ENCODE results near the gene GRIP1.

Gene GRIP1, protein sequence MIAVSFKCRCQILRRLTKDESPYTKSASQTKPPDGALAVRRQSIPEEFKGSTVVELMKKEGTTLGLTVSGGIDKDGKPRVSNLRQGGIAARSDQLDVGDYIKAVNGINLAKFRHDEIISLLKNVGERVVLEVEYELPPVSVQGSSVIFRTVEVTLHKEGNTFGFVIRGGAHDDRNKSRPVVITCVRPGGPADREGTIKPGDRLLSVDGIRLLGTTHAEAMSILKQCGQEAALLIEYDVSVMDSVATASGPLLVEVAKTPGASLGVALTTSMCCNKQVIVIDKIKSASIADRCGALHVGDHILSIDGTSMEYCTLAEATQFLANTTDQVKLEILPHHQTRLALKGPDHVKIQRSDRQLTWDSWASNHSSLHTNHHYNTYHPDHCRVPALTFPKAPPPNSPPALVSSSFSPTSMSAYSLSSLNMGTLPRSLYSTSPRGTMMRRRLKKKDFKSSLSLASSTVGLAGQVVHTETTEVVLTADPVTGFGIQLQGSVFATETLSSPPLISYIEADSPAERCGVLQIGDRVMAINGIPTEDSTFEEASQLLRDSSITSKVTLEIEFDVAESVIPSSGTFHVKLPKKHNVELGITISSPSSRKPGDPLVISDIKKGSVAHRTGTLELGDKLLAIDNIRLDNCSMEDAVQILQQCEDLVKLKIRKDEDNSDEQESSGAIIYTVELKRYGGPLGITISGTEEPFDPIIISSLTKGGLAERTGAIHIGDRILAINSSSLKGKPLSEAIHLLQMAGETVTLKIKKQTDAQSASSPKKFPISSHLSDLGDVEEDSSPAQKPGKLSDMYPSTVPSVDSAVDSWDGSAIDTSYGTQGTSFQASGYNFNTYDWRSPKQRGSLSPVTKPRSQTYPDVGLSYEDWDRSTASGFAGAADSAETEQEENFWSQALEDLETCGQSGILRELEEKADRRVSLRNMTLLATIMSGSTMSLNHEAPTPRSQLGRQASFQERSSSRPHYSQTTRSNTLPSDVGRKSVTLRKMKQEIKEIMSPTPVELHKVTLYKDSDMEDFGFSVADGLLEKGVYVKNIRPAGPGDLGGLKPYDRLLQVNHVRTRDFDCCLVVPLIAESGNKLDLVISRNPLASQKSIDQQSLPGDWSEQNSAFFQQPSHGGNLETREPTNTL

DNA sequence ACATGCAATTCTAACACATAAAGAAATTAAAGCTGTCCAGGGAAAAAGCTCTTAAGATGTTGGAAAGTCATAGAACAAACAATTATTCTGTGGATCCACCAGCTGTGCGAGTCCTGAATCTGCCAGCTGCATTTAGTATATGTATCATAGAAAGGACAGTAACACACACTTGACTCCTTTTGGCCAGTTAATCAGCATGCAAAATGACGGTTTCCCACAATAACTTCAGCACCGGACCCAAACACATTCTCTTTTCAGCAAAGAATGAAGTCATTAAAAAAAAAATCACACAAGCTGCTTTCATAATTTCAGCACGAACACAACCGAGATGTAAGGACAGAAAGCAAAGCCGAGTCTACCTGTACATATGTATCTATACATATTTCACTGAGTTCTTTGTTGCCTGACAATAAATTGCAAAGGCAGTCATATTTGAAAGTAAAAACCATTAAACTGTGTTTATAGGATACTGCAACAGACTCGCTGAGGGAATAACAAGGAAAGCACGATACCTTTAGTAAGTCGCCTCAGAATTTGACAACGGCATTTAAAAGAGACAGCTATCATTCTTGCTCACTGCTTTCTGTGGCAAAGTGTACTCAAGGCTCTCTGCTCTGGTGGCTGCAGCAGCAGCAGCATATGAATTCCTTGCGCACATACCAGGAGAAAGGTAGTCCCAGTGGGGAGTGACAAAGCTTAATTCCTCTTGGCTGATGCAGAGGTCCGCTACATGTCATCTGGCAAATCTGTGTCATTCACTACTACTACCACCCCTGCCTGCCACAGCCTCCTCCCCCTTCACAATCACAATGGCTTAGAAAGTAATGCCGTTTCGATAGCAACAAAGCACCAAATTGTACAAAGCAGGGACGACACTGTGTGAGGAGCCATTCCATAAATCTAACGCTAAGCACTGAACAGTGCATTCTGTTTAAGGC lies at the start of gene GRIP1:
Gene GRIP1, minus strand, starts transcription at position 739 of the 938 bp plus-strand sequence. Its CDS starts 172 bp downstream, at position 567.
- no peak for DNase-seq (ENCODE audit: low read depth)

DNA sequence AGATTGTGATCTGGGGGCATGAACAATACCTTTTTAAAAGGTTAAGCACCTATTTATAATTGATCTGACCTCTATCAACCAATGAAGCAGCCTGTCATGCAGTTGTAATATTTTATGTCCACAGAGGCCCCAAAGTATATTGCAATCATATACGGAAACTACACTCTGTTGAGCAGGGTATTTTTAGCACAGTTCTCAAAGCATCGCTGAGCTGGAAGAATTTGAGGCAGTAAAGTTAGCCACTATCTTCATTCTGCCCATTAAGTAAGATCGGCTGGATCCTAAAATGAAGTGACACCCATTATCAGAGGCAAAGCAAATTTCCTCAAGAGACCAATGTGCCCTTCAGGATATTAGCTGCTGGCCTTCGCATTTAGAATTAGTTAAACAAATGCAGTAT lies 47.7 kb upstream of the GRIP1 start:
- DNase-seq (ENCODE audit: low read depth): no peak

DNA sequence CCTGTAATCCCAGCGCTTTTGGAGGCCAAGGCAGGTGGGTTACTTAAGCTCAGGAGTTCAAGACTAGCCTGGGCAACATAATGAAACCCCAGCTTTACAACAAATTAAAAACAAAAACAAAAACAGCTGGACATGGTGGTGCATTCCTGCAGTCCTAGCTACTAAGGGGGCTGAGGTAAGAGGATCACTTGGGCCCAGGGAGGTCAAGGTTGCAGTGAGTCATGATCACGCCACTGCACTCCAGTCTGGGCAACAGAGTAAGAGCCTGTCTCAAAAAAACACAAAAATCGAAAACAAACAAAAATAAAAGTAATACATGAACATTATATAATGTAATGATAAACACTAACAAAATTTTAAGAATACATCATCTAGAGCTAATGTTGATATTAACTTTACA lies 46.2 kb upstream of the GRIP1 start:
- no peak for DNase-seq (ENCODE audit: low read depth)

DNA sequence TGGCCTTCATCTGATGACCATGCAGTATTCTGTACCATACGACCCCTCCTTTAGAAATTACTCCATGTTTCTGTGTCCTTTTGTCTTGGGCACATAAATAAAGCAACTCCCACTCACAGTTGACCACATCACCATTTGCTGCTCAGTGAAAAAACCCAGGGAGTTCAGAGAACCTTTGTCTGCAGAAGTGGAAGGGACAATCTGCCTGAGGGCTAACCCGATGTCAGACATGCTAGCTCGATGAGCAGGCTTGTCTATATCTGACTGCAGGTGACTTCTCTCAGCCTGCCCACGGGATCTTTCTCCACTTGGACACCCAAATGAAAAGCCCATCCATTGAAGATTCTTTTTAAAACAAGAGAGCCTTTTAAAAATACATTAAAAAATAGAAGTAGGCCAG lies 45.7 kb upstream of the GRIP1 start:
- DNase-seq (ENCODE audit: low read depth): no peak

DNA sequence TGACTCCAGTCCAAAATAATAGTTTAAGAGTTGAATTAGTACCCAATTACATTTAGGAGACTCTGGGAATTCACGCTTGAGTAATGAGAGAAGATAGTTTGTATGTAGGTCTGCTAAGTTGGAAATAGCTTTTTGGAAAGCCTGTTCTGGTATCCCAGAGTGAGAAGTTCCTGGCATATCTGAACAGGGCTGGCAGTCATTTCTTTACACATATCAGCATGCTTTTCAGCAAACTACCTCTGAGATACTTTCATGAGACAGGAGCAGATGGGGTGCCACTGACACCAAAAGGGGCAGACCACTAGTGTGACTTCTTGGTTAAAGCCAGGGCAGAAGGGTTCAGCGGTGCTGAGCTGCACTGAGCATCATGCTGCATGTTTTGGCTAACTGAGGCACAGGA lies 45.1 kb upstream of the GRIP1 start:
- no peak for DNase-seq (ENCODE audit: low read depth)

DNA sequence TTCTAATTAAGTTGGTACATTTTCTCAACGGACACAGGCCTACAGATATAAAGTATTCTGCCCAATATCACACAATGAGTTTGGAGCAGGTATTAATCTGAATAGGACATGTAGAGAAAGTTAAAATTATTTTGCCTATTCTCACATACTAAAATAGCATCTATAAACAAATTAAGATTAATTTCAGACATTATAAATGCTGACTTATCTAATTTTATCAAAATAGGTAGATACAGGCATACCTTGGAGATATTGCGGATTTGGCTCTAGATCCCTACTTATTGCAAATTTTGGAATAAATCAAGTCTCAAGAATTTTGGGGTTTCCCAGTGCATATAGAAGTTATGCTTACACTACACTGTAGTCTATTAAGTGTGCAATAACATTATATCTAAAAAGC lies 41.0 kb upstream of the GRIP1 start:
- no peak for DNase-seq (ENCODE audit: low read depth)

DNA sequence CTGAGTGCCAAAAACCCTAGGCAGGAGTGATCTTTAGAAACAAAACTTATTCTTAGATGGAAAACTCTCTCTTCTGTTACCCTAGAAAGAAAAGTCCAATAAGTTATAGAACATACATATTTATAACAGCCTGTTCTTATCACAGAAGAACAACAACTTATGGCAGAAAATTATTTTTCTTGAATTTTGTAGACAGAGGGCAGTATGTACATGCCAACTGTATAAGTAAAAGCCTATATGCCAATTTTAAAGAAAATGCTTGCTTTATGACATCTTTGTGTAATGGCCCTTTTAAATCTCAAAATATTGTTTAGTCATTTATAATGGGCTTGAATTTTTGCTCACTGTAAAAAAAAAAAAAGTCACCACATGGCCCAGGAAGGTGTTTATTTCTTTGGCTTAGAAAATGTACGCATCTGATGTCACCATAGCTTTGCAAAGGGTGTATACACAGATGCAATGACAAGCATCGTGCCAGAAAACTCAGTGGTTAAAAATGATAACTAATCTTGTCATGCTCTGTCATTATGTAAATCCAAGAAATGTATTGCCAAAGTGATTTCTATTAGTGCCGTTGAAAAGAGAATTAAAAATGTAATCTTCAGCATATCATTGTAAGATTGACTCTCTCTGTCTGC lies 38.3 kb upstream of the GRIP1 start:
- no peak for DNase-seq (ENCODE audit: low read depth)

DNA sequence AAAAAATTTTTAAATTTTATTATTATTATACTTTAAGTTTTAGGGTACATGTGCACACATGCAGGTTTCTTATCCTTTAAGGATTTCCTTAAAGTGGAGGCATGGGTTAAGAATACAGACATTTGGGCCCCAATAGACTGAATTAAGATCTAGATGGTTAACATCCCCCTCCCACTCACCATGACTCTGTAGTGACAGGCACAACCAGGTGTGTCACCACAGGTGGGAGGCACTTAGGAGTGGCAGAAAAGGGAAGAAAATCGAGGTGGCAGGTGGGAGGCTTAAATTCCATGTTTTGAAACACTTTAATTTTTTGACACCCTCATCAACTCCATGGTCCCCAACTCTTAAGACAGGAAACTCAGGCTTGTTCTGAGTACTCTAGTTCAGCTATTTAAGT lies 37.6 kb upstream of the GRIP1 start:
- DNase-seq (ENCODE audit: low read depth): no peak

DNA sequence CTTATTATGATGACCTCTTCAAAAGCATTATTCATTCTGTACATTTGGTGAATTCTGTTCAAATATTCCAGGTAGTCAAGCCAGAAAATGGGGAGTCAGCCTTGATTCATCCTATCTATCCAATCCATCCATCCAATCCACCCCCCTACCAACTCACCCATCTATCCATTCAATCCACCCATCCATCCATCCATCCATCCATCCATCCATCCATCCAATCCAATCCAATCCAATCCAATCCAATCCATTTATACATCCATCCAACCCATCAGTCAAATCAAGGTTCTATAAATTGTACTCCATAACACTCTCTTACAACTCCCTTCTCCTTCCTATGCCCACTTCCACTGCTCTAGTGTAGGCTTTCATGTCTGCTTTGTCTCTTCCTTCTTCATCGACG lies 35.8 kb upstream of the GRIP1 start:
- DNase-seq (ENCODE audit: low read depth): no peak

DNA sequence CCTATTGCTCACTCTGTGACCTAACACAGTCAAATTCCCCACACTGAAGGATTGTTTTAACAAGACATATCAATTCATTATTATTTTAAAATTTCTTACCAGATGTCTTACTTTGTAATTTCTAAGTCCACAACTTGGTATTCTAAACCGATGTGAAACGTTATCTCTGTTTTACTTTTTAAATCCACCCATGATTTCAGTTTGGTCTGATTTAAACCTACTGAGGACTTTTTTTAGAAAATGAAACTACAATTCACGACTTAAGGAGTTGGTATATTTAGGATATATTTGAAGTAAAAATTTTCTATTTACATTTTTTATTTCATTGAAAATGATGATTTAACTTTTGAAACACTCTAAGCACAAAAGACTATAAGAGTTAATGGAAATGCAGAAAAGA lies 35.1 kb upstream of the GRIP1 start:
- DNase-seq (ENCODE audit: low read depth): no peak

DNA sequence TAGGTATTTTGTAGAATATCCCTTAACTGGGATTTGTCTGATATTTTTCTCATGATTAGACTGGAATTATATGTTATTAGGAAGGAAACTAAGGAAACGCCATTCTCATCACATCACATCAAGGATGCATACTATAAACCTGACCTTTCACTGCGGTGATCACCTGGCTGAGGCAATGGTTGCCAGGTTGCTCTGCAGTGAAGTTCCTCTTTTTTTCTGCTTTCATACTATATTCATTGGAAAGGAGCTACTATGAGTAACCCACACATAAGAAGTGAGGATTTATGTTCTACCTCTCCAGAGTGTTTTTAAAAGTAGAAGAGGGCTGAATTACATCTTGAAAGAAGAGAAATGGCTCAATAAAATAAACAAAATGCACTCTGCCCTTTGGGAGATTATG lies 31.0 kb upstream of the GRIP1 start:
- DNase-seq (ENCODE audit: low read depth): no peak

DNA sequence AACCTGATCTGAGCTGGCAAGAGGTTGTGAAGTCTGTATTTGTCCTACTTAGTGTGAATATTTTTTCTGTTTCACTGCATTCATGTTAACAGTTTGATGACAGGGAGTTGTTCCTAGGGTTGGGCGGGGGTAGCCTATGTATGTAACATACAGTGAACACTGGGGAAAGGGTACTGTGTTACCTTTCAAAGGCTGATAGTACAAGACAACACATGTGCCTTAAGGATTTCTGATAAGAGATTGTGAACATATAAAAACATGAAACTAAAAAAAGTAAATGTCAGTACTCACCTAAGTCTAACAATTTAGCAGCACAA lies 30.5 kb upstream of the GRIP1 start:
- DNase-seq (ENCODE audit: low read depth): no peak

DNA sequence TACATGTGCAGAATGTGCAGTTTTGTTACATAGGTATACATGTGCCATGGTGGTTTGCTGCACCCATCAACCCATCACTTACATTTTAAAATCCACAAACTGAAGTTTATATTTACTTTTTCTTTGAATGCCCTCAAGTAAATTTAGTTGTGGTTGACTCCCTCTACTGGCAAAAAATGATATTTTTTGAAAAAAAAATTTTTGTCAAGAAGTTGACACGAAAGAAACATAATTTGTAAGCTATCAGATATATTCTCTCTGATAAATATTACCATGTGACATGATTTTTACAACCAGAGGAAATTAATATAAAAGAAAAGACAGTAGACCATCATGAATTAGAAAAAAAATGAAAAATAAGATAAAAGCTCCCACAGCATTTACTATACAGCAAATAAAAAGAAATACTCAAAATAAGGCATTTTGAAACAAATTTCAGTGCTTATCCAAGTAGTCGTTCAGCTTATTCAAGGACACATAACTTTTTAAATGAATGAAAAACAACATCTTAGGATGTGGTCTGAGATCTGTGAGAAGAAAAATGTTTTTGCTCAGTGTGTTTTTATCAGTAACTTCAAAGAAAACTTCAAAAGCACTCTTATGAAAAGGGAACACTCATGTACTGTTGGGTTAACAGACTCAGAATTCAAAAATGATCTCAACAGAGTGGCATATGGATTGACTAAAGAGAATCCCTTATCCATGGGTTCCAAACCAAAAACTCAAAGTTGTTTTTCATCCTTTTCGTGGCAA lies 30.0 kb upstream of the GRIP1 start:
- no peak for DNase-seq (ENCODE audit: low read depth)

DNA sequence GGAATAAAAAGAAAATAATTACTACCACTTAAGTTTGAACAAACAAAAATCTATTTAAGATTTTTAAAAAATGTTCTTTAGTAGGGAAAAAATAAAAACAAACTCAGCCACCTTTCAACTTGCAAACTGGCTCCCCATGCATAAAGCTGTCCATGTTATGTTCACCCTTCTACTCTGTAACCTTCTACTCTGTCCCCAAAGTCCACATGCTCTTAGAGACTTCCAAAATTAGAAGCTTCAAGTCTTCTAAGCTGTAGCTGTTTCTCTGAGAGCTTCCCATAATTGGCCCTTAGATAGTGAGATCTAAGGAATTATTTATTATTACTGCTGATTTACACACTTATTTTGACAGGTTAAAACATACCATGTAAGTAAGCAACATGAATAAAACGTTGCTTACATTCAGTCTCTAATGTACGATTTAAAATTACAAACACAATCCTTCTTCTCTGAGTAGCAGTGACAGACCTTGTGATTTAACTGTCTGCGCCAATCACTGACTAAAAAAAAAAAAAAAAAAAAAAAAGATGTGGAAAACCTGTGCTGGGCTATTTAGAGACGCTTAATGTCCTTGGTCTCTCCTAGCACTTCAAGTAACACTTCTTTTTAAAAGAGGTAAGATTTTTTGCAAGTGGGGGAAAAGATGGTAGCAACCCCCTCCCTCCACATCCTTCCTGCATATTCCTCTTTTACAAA lies 28.3 kb upstream of the GRIP1 start:
- DNase-seq (ENCODE audit: low read depth): no peak

DNA sequence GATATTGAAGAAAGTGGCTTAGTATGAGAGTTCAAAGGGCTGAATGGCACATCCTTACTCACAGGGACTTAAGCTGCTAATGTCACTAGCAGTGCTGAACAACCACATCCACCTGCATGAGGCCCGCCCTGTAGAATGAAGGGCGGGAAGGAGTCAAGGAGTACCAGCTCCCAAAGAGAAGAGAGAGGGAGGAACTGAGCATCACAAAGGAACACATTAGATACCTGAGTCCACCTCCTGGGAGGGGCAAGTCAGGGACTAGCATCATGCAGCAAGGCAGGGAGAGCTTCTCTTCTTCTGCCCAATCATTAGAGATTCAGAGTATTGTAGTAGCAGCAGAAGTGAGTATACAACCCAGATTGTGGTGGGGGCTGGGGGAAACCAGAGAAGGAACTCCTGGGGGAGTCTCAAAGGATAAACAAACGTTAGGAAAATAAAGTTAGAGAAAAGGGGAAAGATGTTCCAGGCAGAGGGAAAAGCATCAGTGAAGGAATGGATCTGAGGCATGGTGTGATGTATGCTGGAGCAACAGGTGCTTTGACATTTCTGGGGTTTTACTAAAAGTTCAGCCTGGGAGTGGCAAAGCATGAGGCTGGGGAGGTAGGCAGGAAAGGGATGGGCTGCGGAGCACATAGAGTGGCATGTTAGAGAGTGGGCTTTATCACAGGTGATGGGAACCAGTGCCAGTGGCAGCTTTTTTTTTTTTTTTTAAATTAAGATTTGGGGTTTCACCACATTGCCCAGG lies 21.0 kb upstream of the GRIP1 start:
- DNase-seq (ENCODE audit: low read depth): no peak

DNA sequence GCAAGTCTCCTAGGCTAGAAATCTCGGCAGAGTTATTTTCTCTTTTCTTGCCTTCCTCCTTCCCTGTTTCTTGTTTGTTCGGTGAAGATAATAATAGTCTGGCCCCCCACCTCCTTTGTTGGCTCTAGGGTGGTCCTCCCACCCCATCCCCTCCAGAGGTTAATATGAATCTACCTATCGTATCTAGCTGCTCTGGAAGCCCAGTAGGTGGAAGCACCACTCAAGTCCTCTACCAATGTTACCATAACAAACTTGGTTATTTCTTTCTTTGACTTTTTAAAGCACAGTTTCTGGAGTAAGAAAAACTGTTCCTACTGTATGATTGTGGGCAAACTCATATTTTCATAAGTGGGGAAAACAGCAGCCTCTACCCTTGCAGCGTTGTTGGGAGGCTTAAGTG lies 19.7 kb upstream of the GRIP1 start:
- no peak for DNase-seq (ENCODE audit: low read depth)

DNA sequence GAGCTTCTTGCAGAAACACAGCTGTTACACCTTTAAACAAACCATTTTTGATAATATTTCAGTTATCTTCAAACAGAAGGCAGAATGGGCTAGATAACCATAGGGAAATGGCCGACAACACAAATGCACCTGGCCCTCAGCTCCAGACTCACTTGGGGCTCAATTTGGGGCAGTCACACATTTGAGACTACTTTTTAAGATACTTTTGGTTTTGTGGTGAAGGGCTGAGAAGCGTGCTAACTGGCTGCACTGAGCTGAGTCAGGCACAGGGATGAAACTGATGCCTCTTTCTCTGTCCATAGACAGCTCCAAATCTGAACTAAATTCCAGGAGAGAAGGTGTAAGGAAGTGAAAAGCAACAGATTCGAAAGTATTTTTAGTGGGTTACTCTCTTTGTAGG lies 18.5 kb upstream of the GRIP1 start:
- no peak for DNase-seq (ENCODE audit: low read depth)

DNA sequence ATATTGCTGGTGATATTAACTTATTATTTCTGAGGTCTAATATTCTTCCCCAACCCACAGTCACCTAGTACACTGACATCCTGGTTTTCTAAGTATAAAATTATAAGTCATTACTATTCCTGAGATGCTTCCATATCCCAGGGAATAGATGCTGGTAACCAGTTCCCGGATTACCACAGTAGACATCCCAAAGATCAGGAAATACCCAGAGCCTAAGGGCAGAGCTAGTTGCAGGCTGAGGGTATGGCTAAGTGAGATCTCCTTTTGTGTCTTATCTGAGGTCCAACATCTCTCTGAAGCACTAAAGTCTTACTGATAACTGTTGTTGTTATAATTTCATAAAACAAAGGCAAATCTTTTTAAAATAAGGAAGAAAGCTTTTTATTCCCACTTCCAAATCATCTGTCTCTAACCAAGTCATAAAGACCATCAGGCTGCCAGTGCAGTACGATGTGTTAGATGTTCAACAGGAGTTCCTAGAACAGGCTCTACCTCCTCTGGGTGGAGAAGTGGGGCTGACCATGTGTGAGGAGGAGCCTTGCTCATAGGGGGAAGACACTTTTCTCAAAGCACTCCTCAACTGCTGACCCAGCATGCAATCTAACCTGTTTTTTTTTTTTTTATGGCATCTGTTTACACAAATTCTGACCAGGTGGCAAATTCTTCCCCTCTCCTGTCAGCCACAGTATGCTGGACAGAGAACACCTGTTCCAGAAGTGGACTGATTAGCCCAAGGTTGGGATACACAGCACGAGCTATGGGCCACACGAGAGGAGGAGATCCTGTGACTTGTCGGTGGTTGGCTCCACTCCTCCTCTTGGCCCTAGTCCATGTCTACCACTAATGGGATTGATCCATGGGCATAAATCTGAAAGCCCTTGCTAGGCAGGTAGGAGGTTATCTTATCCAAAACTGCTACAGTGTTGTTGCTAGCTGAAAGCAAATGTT lies 16.1 kb upstream of the GRIP1 start:
- no peak for DNase-seq (ENCODE audit: low read depth)

Measured in HS-5 (cell line).